Left lung (tissue), 10 donors: ENCODE results near the gene COL26A1. TPM values are rescaled to one million over a fixed set of nuclear protein-coding genes. Genes with fewer than 3 reads are reported as not detected.

Source experiments
- ATAC-seq: fragments of 200-7000 bp; cut with Tn5 transposase; one replicate; pipeline ENCODE4 v1.9.1; 2020; ENCODE audit warnings: moderate library complexity
- DNase-seq, 4 donors: peaks; one replicate each; pipeline ENCODE4 v3.0.0-alpha.2; 2013 to 2020
- H3K27ac ChIP-seq, 2 donors: fragments of 200-600 bp; sonication (generic) in 1 of 2; one replicate each; pipeline versions ENCODE4 v1.5.0 to v1.8.0; 2020 to 2021
- H3K27me3 ChIP-seq, 2 donors: fragments of 200-600 bp; sonication (generic) in 1 of 2; one replicate each; pipeline versions ENCODE4 v1.5.0 to v1.8.0; 2020 to 2021
- H3K36me3 ChIP-seq, 2 donors: fragments of 200-600 bp; sonication (generic) in 1 of 2; one replicate each; pipeline versions ENCODE4 v1.5.0 to v1.8.0; 2020 to 2021
- H3K4me1 ChIP-seq, 2 donors: fragments of 200-600 bp; one replicate each; pipeline ENCODE4 v1.8.0; 2021
- H3K4me3 ChIP-seq, 2 donors: fragments of 200-600 bp; sonication (generic) in 1 of 2; one replicate each; pipeline versions ENCODE4 v1.5.0 to v1.8.0; 2020 to 2021; ENCODE audit warnings: mild to moderate bottlenecking in 1 of 2
- H3K9me3 ChIP-seq, 2 donors: fragments of 200-600 bp; sonication (generic) in 1 of 2; one replicate each; pipeline versions ENCODE4 v1.5.0 to v1.8.0; 2020 to 2021
- intact Hi-C, 2 donors: fragments of 100-400 bp; cut with DNase I; formaldehyde crosslinking; loops; one replicate each; pipeline versions ENCODE4 v1.11.2 to v1.14.2; 2022
- polyA plus RNA-seq, 6 donors: library from polyadenylated mRNA; unstranded; fragments of 120-200 nt; gene quantifications; one replicate each; pipeline ENCODE4 v1.2.1, GENCODE V29; 2013; ENCODE audit not compliant: insufficient read length in 6 of 6
- total RNA-seq, 2 donors: library from RNA; stranded (reverse); fragmentation: NEBNext Ultra II Directional; extraction: Animal tissue kit (Norgen Biotek cat#: 25700); gene quantifications; one replicate each; pipeline ENCODE4 v1.2.1, GENCODE V29; 2021
- TF ChIP-seq, protein P1 (sequence below), 2 donors: fragments of 200-600 bp; sonication (generic) in 1 of 2; IDR thresholded peaks; one replicate each; pipeline versions ENCODE4 v1.5.0 to v1.8.0; 2021; ENCODE audit warnings: antibody characterized with exemption in 2 of 2
- donor health status: DM: no; HTN: yes; CAD: no.
- donor health status: DM: no; HTN: no; CAD: no.

Gene COL26A1
- total and polyA plus RNA-seq, 8 donors = 0.76 to 7.7 (median 7.1) TPM; not detected in 1

DNA sequence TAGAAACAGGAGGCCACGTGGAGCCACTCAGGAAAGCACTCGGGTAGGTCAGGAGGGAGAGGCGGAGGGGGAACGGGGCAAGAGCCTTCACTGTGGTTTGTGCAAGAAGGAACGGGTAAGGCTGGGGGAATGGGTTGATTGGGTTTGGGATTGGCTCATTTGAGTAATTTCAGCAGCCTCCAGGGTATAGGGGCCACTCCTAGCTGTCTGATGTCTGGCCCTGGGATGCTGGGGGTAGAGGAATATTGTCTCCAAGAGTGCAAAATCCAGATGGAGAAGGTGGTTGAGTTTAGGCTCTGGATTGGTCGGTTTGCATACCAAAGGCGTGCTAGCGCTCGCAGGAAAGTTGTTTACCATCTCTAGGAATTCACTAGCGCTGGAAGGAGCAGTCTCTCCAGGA lies 219.2 kb downstream of the COL26A1 start:
- Histone ChIP-seq H3K27ac (no peak overlapping the region), H3K4me3 (no peak overlapping the region), H3K4me1 (no peaks in the 10 kb centered on the region), H3K36me3 (no peaks in the 10 kb centered on the region), H3K27me3 (peaks cover 0 to 2% of the 10 kb centered on the region in 2 donors), H3K9me3 (peaks cover 0 to 2% of the 10 kb centered on the region in 2 donors)
- intact Hi-C loops = no loop called here
- TF ChIP-seq, protein P1, sequence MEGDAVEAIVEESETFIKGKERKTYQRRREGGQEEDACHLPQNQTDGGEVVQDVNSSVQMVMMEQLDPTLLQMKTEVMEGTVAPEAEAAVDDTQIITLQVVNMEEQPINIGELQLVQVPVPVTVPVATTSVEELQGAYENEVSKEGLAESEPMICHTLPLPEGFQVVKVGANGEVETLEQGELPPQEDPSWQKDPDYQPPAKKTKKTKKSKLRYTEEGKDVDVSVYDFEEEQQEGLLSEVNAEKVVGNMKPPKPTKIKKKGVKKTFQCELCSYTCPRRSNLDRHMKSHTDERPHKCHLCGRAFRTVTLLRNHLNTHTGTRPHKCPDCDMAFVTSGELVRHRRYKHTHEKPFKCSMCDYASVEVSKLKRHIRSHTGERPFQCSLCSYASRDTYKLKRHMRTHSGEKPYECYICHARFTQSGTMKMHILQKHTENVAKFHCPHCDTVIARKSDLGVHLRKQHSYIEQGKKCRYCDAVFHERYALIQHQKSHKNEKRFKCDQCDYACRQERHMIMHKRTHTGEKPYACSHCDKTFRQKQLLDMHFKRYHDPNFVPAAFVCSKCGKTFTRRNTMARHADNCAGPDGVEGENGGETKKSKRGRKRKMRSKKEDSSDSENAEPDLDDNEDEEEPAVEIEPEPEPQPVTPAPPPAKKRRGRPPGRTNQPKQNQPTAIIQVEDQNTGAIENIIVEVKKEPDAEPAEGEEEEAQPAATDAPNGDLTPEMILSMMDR (IDR thresholded peaks at IDR 0.05) = no peak
- ATAC-seq = no peak
- no peak for DNase-seq

DNA sequence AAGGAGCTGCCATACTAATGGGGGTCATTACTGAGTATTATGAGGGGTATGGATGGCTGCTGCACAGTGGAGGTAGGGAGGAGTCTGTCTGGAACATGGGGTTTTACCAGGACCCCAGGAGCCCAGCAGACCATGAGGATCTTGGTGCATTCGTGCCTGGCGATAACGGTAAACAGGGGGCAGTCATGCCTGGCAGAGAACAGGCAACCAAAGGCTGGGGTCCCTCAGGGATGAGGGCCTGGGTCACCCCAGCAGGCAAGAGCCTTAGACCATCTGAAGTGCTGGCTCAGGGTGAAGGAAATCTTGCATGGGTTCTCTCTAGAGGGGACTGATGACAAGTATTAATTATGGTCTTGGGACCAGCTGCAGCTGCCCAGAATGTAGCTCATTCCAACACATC lies 220.3 kb downstream of the COL26A1 start:
- Histone ChIP-seq H3K4me1 (no peaks in the 10 kb centered on the region), H3K27me3 (no peaks in the 10 kb centered on the region), H3K27ac (no peak overlapping the region), H3K36me3 (no peaks in the 10 kb centered on the region), H3K4me3 (no peak overlapping the region), H3K9me3 (peaks cover 0 to 2% of the 10 kb centered on the region in 2 donors)
- intact Hi-C loops = no loop called here
- no peak for DNase-seq
- TF ChIP-seq, protein P1 (IDR thresholded peaks at IDR 0.05) = no peak
- ATAC-seq = no peak

DNA sequence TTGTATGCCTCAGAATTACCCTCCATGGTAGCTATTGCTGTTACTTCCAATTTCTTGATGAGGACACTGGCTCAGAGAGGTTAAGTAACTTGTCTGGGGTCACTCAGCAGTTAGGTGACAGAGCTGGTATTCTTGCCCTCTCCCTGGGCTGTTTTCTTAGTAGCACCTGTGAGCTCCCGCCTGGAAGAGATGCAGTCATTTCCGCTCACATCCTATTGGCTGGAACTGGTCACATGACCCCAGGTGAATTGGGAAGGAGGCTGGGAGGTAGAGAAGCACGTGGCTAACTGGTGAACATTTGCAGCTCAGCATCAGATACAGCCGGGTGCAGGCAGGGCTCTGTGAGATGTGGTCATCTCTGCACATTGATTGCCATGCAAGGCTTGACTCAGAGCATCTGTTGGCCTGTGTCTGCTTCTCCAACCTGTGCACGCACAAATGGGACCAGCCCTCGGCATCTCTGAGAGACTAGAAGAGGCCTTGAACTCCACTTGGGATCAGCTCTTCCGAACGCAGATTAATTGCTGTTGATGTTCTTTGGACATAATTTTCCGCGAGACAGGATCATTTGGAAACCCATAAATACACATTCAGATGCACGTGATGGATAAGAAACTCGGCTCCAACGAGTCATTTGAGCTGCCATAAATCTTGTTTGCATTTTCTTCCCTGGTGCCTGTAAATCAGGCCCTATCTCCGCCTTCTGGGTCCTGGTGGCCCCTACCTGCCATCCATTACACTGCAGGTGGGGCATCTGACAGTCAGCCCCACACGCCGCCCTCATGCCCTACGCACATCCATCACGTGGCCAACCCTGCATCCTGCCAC lies 223.6 kb downstream of the COL26A1 start:
- no peak overlapping the region for H3K27ac ChIP-seq
- H3K4me1 ChIP-seq = no peaks in the 10 kb centered on the region
- no peak overlapping the region for H3K4me3 ChIP-seq
- TF ChIP-seq, protein P1 (IDR thresholded peaks at IDR 0.05) = no peak
- DNase-seq = no peak
- peaks cover 0 to 2% of the 10 kb centered on the region in 2 donors for H3K9me3 ChIP-seq
- H3K36me3 ChIP-seq = no peaks in the 10 kb centered on the region
- no peak for ATAC-seq
- intact Hi-C loops = no loop called here
- H3K27me3 ChIP-seq = no peaks in the 10 kb centered on the region

DNA sequence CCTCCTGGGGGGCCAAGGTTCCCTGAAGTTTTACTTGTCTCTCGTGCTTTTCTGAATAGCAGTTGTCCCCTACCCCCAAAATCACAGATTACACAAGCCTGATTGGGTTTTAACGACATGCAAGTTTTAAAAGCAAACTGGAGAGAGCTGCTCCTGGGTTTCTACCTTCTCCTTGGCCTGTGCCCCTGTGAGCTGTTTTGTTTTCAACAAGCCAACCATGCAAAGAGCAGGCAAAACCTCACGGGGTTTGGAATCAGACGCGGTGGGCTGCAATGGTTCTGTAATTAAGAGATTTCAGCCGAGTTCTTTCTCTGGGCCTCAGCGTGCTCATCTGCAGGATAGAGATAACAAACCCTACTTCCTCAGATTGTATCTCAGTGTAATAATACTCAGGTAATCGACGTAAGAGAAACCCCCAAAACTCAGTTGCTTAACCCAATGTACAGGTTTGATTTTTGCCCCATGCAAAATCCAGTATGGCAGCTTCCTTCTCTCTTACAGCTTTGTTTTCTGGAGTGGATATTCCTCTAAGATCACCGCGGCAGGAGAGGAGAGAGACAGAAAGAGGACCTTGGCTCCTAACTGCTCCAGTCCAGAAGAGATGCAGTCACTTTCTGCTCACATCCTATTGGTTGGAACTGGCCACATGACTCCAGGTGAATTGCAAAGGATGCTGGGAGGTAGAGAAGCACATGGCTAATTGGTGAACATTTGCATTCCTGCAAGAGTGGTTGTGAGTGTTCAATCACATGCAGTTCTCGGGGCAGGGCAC lies 224.4 kb downstream of the COL26A1 start:
- Histone ChIP-seq H3K27me3 (no peaks in the 10 kb centered on the region), H3K36me3 (no peaks in the 10 kb centered on the region), H3K4me1 (no peaks in the 10 kb centered on the region), H3K27ac (no peak overlapping the region), H3K9me3 (peaks cover 0 to 2% of the 10 kb centered on the region in 2 donors), H3K4me3 (no peak overlapping the region)
- ATAC-seq (no peak), DNase-seq (no peak)
- TF ChIP-seq, protein P1 (IDR thresholded peaks at IDR 0.05) = no peak
- intact Hi-C loops = no loop called here
